Measurements from ENCODE around the gene C1orf74. TPM values are rescaled to one million over a fixed set of nuclear protein-coding genes. Genes with fewer than 3 reads are reported as not detected.

Gene C1orf74
- total RNA-seq, 1 experiment from 2014 or later: 5.7 TPM

- Histone ChIP-seq H3K36me3 (ENCODE audit: low read depth, low read length) (peaks cover 7% of the 10 kb centered on the region; the same call in 1 of the 2 replicates), H3K4me2 (ENCODE audit: low read length) (peak overlapping the region; percentile 77), H3K27me3 (ENCODE audit: low read length) (no peaks in the 10 kb centered on the region), H3K4me3 (ENCODE audit: low read length) (peak overlapping the region; percentile 70), H4K20me1 (ENCODE audit: low read length) (no peaks in the 10 kb centered on the region), H3K79me2 (ENCODE audit: low read length) (peaks cover 20% of the 10 kb centered on the region), H3K9me2 (replicated peaks; ENCODE audit: low read length) (no peaks in the 10 kb centered on the region), H3K4me1 (ENCODE audit: insufficient read depth, low read length) (peaks cover 18% of the 10 kb centered on the region), H2AFZ (ENCODE audit: low read length) (peak overlapping the region; percentile 29), H3K9me3 (ENCODE audit: low read length) (no peaks in the 10 kb centered on the region), H3F3A (ENCODE audit: low read length, unreplicated experiment) (no peaks in the 10 kb centered on the region), H3K27ac (ENCODE audit: low read length) (no peak overlapping the region), H3K9ac (ENCODE audit: low read length) (peak overlapping the region; percentile 88)
- ChIA-PET CTCF (no interaction called here), POLR2A (ENCODE audit: unreplicated experiment) (interaction anchor here (0.5 kb wide), 2 partner anchors 21 to 214 kb away, joined by 3 read pairs; no protein-coding TSS in a partner anchor)
- ATAC-seq (no peak), DNase-seq (no peak)
- BruUV-seq (replicated peaks): no TSS peak
- intact Hi-C loops (cut with micrococcal nuclease): no loop called here
- TF ChIP-seq, protein P1, sequence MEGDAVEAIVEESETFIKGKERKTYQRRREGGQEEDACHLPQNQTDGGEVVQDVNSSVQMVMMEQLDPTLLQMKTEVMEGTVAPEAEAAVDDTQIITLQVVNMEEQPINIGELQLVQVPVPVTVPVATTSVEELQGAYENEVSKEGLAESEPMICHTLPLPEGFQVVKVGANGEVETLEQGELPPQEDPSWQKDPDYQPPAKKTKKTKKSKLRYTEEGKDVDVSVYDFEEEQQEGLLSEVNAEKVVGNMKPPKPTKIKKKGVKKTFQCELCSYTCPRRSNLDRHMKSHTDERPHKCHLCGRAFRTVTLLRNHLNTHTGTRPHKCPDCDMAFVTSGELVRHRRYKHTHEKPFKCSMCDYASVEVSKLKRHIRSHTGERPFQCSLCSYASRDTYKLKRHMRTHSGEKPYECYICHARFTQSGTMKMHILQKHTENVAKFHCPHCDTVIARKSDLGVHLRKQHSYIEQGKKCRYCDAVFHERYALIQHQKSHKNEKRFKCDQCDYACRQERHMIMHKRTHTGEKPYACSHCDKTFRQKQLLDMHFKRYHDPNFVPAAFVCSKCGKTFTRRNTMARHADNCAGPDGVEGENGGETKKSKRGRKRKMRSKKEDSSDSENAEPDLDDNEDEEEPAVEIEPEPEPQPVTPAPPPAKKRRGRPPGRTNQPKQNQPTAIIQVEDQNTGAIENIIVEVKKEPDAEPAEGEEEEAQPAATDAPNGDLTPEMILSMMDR (conservative IDR thresholded peaks at IDR 0.05; ENCODE audit: low read depth, low read length): no peak
- TF ChIP-seq EZH2phosphoT487 (IDR thresholded peaks at IDR 0.05; ENCODE audit: borderline replicate concordance, low read length) (no peak), EZH2 (IDR thresholded peaks at IDR 0.05; ENCODE audit: low read length, unreplicated experiment) (no peak)
These were observed 973 bp downstream of the C1orf74 start for GRCh38 chr1:209783386-209783785.

DNA sequence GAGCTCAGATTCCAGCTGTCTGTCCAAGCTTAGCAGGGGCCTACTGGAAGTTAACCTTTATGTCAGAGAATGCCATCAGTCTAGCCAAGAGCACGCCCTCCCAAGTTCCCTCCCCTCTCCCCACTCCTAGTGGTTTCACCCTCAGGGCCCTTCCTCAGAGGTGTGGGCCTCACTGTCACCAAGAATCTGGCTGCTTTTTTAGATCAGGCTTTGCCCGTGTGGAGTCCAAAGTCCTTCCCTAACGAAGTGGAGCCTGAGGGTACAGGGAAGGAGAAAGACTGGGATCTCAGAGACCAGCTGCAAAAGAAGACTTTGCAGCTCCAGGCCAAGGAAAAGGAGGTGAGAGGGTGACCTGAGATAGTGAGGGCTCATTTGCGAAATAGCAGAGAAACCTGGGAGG, 4.1 kb downstream of the C1orf74 start:
- TF ChIP-seq EZH2phosphoT487 (IDR thresholded peaks at IDR 0.05; ENCODE audit: borderline replicate concordance, low read length) (no peak), EZH2 (IDR thresholded peaks at IDR 0.05; ENCODE audit: low read length, unreplicated experiment) (no peak)
- TF ChIP-seq, protein P1 (conservative IDR thresholded peaks at IDR 0.05; ENCODE audit: low read depth, low read length): no peak
- ChIA-PET POLR2A (ENCODE audit: unreplicated experiment) (no interaction called here), CTCF (no interaction called here)
- Histone ChIP-seq H3F3A (ENCODE audit: low read length, unreplicated experiment) (no peaks in the 10 kb centered on the region), H3K27ac (ENCODE audit: low read length) (no peak overlapping the region), H4K20me1 (ENCODE audit: low read length) (no peaks in the 10 kb centered on the region), H3K9ac (ENCODE audit: low read length) (no peak overlapping the region), H3K9me3 (ENCODE audit: low read length) (no peaks in the 10 kb centered on the region), H3K4me1 (ENCODE audit: insufficient read depth, low read length) (peaks cover 14% of the 10 kb centered on the region), H3K79me2 (ENCODE audit: low read length) (peaks cover 20% of the 10 kb centered on the region), H3K9me2 (replicated peaks; ENCODE audit: low read length) (no peaks in the 10 kb centered on the region), H3K36me3 (ENCODE audit: low read depth, low read length) (no peaks in the 10 kb centered on the region), H2AFZ (ENCODE audit: low read length) (no peak overlapping the region), H3K4me3 (ENCODE audit: low read length) (no peak overlapping the region), H3K4me2 (ENCODE audit: low read length) (no peak overlapping the region), H3K27me3 (ENCODE audit: low read length) (no peaks in the 10 kb centered on the region)
- no peak for DNase-seq
- intact Hi-C loops (cut with micrococcal nuclease): no loop called here
- ATAC-seq: no peak
- no TSS peak for BruUV-seq (replicated peaks)

GRCh38 chr1:209778102-209778501, 6.3 kb downstream of the C1orf74 start:
- H3K9me2 ChIP-seq (replicated peaks; ENCODE audit: low read length): no peaks in the 10 kb centered on the region
- CTCF ChIA-PET: no interaction called here
- no peaks in the 10 kb centered on the region for H3F3A ChIP-seq (ENCODE audit: low read length, unreplicated experiment)
- H3K9me3 ChIP-seq (ENCODE audit: low read length): no peaks in the 10 kb centered on the region
- POLR2A ChIA-PET (ENCODE audit: unreplicated experiment): no interaction called here
- H3K4me1 ChIP-seq (ENCODE audit: insufficient read depth, low read length): 0 out of 2 replicates have a peak, but pooled peaks cover under 1% of the 10 kb centered on the region
- H3K27ac ChIP-seq (ENCODE audit: low read length): no peak overlapping the region
- peaks cover 8% of the 10 kb centered on the region for H3K79me2 ChIP-seq (ENCODE audit: low read length)
- H3K36me3 ChIP-seq (ENCODE audit: low read depth, low read length): no peaks in the 10 kb centered on the region
- no peak overlapping the region for H2AFZ ChIP-seq (ENCODE audit: low read length)
- DNase-seq (no peak), ATAC-seq (no peak)
- no peak for TF ChIP-seq EZH2phosphoT487 (IDR thresholded peaks at IDR 0.05; ENCODE audit: borderline replicate concordance, low read length)
- TF ChIP-seq, protein P1 (conservative IDR thresholded peaks at IDR 0.05; ENCODE audit: low read depth, low read length): no peak
- no peak for TF ChIP-seq EZH2 (IDR thresholded peaks at IDR 0.05; ENCODE audit: low read length, unreplicated experiment)
- H3K27me3 ChIP-seq (ENCODE audit: low read length): no peaks in the 10 kb centered on the region
- no peak overlapping the region for H3K9ac ChIP-seq (ENCODE audit: low read length)
- H4K20me1 ChIP-seq (ENCODE audit: low read length): no peaks in the 10 kb centered on the region
- H3K4me2 ChIP-seq (ENCODE audit: low read length): no peak overlapping the region
- no peak overlapping the region for H3K4me3 ChIP-seq (ENCODE audit: low read length)
- intact Hi-C loops (cut with micrococcal nuclease): no loop called here
- BruUV-seq (replicated peaks): no TSS peak

All from PC-3 (cell line).